GM19467 (cell line): ENCODE measurements around the gene CAMSAP2.

Source experiments
- ATAC-seq: cut with Tn5 transposase; IDR thresholded peaks from one replicate; pipeline ENCODE4 v1.9.1; 2021; ENCODE audit warnings: mild to moderate bottlenecking, moderate library complexity; ENCODE audit not compliant: unreplicated experiment

CAMSAP2 gene

GRCh38 chr1:200838676-200839445 is 100.2 kb downstream of the CAMSAP2 start:
- no peak for ATAC-seq

GRCh38 chr1:200845360-200845759 is 106.7 kb downstream of the CAMSAP2 start:
- no peak for ATAC-seq

GRCh38 chr1:200846398-200846797 is 107.7 kb downstream of the CAMSAP2 start:
- no peak for ATAC-seq

GRCh38 chr1:200849430-200849829 is 110.7 kb downstream of the CAMSAP2 start:
- ATAC-seq: no peak

- ATAC-seq: no peak
Observed at GRCh38 chr1:200850554-200850953, 111.9 kb downstream of the CAMSAP2 start.

- no peak for ATAC-seq
Observed at GRCh38 chr1:200856716-200857357, 118.1 kb downstream of the CAMSAP2 start.

GRCh38 chr1:200857804-200858203 is 119.1 kb downstream of the CAMSAP2 start:
- ATAC-seq: no peak

- ATAC-seq: no peak
Observed at GRCh38 chr1:200861937-200862647, 123.4 kb downstream of the CAMSAP2 start.

- ATAC-seq: no peak
Observed at GRCh38 chr1:200862713-200863415, 124.2 kb downstream of the CAMSAP2 start.

- no peak for ATAC-seq
Observed at GRCh38 chr1:200866116-200866515, 127.4 kb downstream of the CAMSAP2 start.

GRCh38 chr1:200866521-200866920 is 127.8 kb downstream of the CAMSAP2 start:
- ATAC-seq: peak; percentile 84

- peak; percentile 4 for ATAC-seq
Observed at GRCh38 chr1:200867018-200867811, 128.5 kb downstream of the CAMSAP2 start.

- ATAC-seq: no peak
Observed at GRCh38 chr1:200869376-200869752, 130.7 kb downstream of the CAMSAP2 start.

- ATAC-seq: peak; percentile 39
Observed at GRCh38 chr1:200869753-200870391, 131.2 kb downstream of the CAMSAP2 start.

- no peak for ATAC-seq
Observed at GRCh38 chr1:200872446-200873115, 133.9 kb downstream of the CAMSAP2 start, which contains the start of gene GPR25. Gene GPR25, plus strand, starts transcription at chr1:200872981. Its CDS starts 57 bp downstream, at chr1:200873038.

- no peak for ATAC-seq
Observed at GRCh38 chr1:200873116-200873670, 134.5 kb downstream of the CAMSAP2 start.

GRCh38 chr1:200873671-200874397 is 135.1 kb downstream of the CAMSAP2 start:
- no peak for ATAC-seq

GRCh38 chr1:200874694-200875093 is 136.0 kb downstream of the CAMSAP2 start:
- no peak for ATAC-seq
